ENCODE data around the gene SLC25A23. TPM values are rescaled to one million over a fixed set of nuclear protein-coding genes. Genes with fewer than 3 reads are reported as not detected.
A peak's percentile ranks its signal among the peaks of the same experiment; 100 is the strongest.

The SLC25A23 gene
- total and polyA plus RNA-seq, 9 of the 15 experiments (the other 6 are each of a cell fraction or from before 2014, with no cell fraction given), result 6.1 to 72.0 (median 26.6) TPM

- POLR2A ChIA-PET, result no interaction called here
- in situ Hi-C loops (cut with MboI) (no loop called here), intact Hi-C loops (cut with micrococcal nuclease) (no loop called here)
- Histone ChIP-seq H3K9me1 (ENCODE audit: control insufficient read depth, insufficient read depth, low read length) (no peaks in the 10 kb centered on the region), H4K20me1 (replicated peaks; ENCODE audit: control insufficient read depth, insufficient read depth, low read length) (no peaks in the 10 kb centered on the region), H3K79me2 (ENCODE audit: control insufficient read depth, insufficient read depth, low read length) (no peaks in the 10 kb centered on the region), H3K27ac (ENCODE audit: extremely low read depth, low read depth, low read length) (no peak overlapping the region), H3K9ac (ENCODE audit: insufficient read depth in 1 of 2, low read depth in 2 of 2, low read length in 2 of 2) (no peak overlapping the region), H3K4me2 (ENCODE audit: insufficient read depth, low read length) (no peak overlapping the region), H3K36me3 (ENCODE audit: control insufficient read depth, insufficient read depth, low read length) (peaks cover 5% of the 10 kb centered on the region; the same call in 2 of the 3 replicates), H3K27me3 (ENCODE audit: control insufficient read depth in 2 of 2, insufficient read depth in 2 of 2, low read length in 2 of 2) (no peaks in the 10 kb centered on the region), H2AFZ (ENCODE audit: low read depth, low read length) (no peak overlapping the region), H3K4me3 (no peak overlapping the region), H3K4me1 (replicated peaks in 1 of 2; ENCODE audit: control insufficient read depth in 2 of 2, insufficient read depth in 2 of 2, low read length in 2 of 2) (no peaks in the 10 kb centered on the region; a peak in 1 of 5 replicates), H3K9me3 (replicated peaks; ENCODE audit: control insufficient read depth, insufficient read depth, low read depth, low read length) (no peaks in the 10 kb centered on the region)
- no peak for FAIRE-seq
- CTCF ChIA-PET (ENCODE audit: low intra/inter-chr PET ratio), result no interaction called here
- DNase-seq (ENCODE audit: extremely low read depth in 1 of 4, low spot score in 3 of 4), result no peak
- WGBS (ENCODE audit: insufficient coverage, low coverage, missing lambda C conversion rate), result 68% methylated on average over 2 of the region's 4 CpGs
- ATAC-seq, result no peak
- TF ChIP-seq SAFB (IDR thresholded peaks at IDR 0.05; ENCODE audit: borderline replicate concordance, low read depth, low read length) (no peak), CBFA2T3 (IDR thresholded peaks at IDR 0.05) (no peak), RBM25 (IDR thresholded peaks at IDR 0.05; ENCODE audit: low read depth, low read length, severe bottlenecking) (peak; percentile 95), KDM1A (IDR thresholded peaks at IDR 0.05) (peak in 1 of 2 experiments; percentile 39; a peak in 2 of 4 replicates), RCOR1 (IDR thresholded peaks at IDR 0.05; ENCODE audit: borderline replicate concordance in 1 of 2, low read depth in 2 of 2, low read length in 2 of 2) (peak in 1 of 2 experiments; percentile 38; a peak in 1 of 4 replicates), BCOR (IDR thresholded peaks at IDR 0.05) (peak; percentile 71), ADNP (tag; IDR thresholded peaks at IDR 0.05) (peak; percentile 67; the same call in 1 of the 2 replicates), RBM22 (IDR thresholded peaks at IDR 0.05; ENCODE audit: low read depth, low read length, poor library complexity, severe bottlenecking) (no peak), CBX1 (IDR thresholded peaks at IDR 0.05; ENCODE audit: low read depth) (0 out of 2 replicates have a peak, but pooled peaks have one; percentile 32)
- BruUV-seq (replicated peaks), result no TSS peak
Measured at GRCh38 chr19:6439743-6440142, 19.8 kb downstream of the SLC25A23 start.

Measured in K562 (cell line).